ENCODE results near the gene MYL3.

DNA sequence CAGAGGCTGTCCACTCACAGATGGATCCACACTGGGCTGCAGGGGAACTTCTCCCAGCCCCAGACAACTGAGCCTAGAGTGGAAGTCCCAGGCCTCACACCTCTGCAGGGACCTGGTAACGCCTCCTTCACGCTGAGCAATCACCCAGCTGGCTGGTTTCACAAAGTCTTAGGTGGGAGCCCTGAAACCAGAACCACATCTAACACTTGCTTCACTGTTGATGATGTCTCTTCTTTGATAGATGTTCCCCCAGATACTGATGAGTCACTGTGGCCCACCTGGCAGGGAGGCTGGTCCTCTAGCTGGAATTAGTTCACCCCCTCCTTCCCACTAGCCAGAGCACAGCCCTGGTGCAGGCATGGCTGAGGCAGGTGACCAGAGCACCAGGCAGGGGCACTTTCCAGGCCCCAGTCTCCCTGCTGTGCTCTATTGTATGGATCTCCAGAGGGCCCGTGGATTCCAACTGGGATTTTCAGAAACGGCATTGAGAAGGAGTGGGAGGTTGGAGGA, 33.5 kb downstream of the MYL3 start:
- TF ChIP-seq, protein P1, sequence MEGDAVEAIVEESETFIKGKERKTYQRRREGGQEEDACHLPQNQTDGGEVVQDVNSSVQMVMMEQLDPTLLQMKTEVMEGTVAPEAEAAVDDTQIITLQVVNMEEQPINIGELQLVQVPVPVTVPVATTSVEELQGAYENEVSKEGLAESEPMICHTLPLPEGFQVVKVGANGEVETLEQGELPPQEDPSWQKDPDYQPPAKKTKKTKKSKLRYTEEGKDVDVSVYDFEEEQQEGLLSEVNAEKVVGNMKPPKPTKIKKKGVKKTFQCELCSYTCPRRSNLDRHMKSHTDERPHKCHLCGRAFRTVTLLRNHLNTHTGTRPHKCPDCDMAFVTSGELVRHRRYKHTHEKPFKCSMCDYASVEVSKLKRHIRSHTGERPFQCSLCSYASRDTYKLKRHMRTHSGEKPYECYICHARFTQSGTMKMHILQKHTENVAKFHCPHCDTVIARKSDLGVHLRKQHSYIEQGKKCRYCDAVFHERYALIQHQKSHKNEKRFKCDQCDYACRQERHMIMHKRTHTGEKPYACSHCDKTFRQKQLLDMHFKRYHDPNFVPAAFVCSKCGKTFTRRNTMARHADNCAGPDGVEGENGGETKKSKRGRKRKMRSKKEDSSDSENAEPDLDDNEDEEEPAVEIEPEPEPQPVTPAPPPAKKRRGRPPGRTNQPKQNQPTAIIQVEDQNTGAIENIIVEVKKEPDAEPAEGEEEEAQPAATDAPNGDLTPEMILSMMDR (IDR thresholded peaks at IDR 0.05), result no peak
- TF ChIP-seq ZFX (IDR thresholded peaks at IDR 0.05; ENCODE audit: borderline replicate concordance), result no peak

All from 22Rv1 (cell line).